A549 treated with dexamethasone at 1 μM for 4 hours (cell line): Measurements from ENCODE around the gene ZNF619. TPM values are rescaled to one million over a fixed set of nuclear protein-coding genes. Genes with fewer than 3 reads are reported as not detected.

Experiments
- total RNA-seq: library from RNA; stranded (reverse); fragments of 200-300 nt; extraction: Qiagen RNA extraction; gene quantifications from 5 replicates; pipeline ENCODE4 v1.2.3, GENCODE V29; 2022

Gene ZNF619
- 2.0 to 2.4 TPM (median 2.3 TPM) in 5 replicates for total RNA-seq

DNA sequence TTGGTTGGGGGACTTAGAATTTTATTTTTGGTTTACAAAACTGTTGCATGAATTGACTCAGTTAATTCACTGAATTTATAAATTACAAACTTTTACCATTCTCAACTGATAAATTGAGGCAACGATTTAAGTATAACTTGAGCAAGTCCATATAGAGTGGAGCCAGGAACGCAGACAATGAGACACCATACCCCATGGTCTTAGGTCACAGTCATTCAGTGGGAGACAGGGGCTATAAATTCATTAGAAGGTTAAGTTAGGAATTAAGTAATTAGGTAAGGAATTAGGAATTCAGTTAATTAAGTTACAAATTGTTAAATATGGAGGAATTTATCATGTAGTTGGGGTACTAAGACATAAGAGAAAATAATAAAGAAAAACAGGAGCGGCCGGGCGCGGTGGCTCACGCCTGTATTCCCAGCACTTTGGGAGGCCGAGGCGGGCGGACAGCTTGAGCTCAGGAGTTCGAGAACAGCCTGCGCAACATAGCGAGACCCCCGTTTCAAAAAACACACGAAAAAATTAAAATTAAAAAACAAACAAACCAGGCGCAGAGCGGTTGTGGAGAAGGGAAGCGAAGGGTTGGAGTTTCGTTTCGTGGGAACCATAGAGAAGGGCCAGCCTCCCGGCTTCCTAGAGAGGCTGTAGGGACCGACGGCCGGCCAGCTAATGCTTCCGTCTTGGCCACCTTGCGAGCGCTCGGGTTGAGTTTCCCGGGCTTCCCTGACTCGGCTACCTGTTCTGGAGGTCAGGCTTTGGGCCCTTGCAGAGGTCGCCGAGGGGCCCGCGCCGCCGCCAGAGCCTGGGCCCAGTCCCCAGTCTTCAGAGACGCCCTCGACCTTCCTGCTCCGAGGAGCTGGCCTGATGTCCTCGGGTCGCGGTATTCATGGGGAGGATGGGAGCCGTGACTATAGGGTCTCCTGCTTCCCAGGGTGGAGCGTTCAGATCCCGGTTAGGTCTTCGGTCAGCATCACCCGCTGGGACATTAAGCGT, at the start of gene ZNF619:
Gene ZNF619, plus strand, starts transcription at position 645 of the 993 bp plus-strand sequence. CDS start 858 bp downstream, outside the sequence.

DNA sequence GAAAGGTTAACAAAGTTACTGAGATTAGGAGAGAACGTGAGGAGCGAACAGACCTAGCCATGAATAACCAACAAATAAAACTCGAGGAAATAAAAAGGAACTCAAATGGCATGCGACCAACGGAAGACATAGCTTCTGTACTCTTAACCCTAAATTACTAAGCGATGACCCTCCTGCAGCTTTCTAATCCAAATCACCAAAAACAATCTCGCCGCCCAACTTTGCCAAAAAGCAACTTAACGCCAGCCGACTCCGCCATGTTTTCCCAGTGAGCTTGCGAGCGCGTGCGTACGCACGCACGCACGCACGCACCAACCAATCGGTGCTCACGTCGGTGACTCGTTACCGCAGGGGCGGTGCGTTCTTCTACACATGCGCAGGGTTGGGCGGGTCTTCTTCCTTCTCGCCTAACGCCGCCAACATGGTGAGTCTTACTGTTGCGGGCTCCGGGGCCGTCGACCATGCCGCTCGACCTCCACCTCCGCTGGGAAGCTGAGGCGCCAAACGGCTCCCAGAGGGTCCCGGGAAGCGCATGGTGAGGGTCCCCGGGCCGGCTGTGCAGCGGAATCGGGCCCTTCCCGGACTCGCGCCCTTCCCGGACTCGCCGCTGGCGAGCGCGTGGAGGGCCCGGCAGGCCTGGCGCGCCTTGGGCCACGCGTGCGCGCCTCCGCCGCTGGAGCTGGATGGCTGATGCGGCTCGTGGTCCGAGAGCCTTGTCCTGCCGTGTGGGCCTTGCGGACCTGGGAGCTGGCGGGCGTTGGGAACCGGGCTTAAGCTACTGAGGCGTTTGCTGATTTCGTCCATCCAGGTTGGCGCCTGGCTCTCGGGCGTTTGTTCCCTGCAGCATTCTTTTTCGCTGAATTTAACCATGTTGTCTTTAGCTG, 19.7 kb upstream of the ZNF619 start, which contains the start of gene RPL14:
Gene RPL14, plus strand, starts transcription at position 400 of the 884 bp plus-strand sequence. Its CDS starts 133 bp downstream, at position 533.

DNA sequence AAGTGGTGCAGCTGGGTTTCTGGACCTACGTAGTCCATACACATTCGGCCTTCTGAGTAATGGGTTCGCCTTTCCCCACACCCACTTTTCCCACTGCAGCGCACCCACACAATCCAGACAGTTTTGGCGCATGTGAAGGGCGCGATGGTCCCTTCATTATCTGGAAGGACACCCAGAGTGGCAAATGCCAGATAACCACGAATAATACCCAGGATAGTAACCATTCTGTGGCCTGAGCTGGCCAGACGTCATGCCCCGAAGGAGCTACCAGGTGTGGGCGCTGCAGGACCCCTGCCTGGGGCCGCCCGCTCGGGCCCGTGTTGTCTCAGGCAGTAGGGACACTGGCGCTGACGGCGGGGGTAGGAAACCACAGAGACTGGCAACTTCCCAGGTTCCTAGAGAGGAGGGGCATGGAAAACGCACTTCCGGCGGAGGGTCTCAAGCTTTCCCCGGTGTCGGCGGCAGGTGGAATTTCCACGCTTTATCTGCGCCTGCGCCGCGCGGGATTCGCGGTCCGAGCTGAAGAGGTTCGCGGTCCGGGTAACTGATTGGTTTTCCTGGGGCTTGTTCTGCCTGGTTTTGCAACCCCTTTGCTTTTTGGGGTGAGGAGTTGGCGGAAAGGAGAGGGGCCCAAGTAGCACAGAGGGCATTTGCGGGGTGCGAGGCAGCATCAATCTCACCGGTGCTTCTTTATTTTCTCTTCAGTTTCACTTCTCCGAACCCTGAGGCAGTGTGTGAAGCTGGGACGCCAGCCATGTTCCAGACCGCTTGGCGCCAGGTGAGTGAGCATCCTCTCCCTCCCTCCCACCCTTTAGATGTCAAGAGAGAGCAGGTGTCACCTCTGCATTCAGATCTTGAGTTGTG, 28.9 kb downstream of the ZNF619 start, which contains the start of gene ZNF620:
Gene ZNF620, plus strand, starts transcription at position 441 of the 864 bp plus-strand sequence. Its CDS starts 314 bp downstream, at position 755.

DNA sequence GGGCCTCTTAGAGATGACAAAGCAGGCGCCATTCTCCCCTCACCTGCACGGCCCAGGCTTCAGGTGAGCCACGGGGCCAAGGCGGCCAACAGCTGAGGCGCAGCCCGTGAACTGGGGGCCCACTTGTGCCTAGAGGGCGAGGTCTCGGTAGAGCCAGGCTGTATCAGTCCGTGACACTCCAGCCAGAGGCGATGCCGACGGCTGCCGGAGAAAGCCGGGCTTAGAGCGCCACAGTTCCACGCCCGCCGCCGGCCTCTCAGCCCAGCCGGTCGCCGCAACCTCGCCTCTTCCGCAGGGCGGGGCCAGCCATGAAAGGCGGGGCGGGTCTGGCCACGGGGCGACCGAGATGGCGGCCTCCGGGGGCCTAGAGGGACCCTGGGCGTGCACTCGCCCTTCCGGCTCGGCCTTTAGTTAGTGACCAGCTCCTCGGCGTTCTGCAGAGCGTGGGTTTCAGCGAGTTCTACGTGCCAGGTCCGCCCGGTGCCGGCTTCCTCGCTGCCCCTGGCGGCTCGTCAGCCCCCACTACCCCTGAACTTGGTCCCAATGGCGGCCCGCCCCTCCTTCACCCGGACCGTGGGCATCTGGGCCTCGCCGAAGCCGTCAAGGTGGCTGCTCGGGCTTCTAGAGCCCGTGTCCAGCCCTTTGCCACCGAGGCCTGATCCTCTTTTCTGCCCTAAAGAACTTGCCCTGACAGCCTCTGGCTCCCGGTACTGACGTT, 47.8 kb downstream of the ZNF619 start, which contains the start of gene ZNF621:
Gene ZNF621, plus strand, starts transcription at position 393 of the 718 bp plus-strand sequence. CDS start 881 bp downstream, outside the sequence.

Other genes starting within 250 kb of the ZNF619 start
- 54.5 to 71.4 TPM (median 62.6 TPM) in 5 replicates for gene EIF1B, start 167.4 kb upstream of the ZNF619 start, total RNA-seq
- gene ENTPD3, start 89.9 kb upstream of the ZNF619 start, total RNA-seq = 0.03 to 0.05 TPM (median 0.04 TPM) in 3 of 5 replicates, not detected in the others
- 644 to 754 TPM (median 665 TPM) in 5 replicates for gene RPL14, start 19.8 kb upstream of the ZNF619 start, total RNA-seq
- gene ZNF620, start 28.9 kb downstream of the ZNF619 start, total RNA-seq = 1.7 to 2.0 TPM (median 1.8 TPM) in 5 replicates
- 5.8 to 9.3 TPM (median 7.5 TPM) in 5 replicates for gene ZNF621, start 47.8 kb downstream of the ZNF619 start, total RNA-seq